ENCODE data around the gene TP53INP2.
"Not testable (repeated sequence)": the region's sequence is repeated elsewhere in the genome, so short reads cannot be mapped to it uniquely, and the experiment has no call there.

TP53INP2 gene

DNA sequence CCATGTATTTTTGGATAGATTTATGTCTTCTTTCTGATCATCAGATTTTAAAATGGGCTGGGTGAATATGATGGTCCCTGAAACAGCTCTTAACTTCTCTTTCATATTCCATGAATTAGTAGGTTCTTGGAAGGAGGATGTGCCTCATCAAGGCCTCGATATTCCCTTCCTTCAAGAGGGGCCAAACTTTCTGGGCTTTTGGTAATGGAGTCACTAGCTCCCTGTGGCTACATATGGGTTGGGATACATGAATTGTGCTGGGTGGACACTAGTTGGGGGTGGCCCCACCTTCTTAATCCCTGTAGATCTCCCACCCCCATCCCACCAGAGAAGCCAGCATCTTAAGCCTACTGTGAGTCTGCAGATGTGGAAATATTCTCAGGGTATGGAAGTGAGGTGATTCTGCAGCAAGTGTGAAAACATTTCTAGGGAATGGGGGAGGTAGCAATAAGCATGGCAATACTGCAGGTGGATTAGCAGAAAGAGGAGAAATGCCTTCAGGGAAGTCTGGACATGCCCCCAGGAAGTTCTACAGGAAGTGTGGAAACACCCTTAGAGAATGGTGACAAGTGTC is 2.2 kb downstream of the TP53INP2 start:
- no peak for DNase-seq

DNA sequence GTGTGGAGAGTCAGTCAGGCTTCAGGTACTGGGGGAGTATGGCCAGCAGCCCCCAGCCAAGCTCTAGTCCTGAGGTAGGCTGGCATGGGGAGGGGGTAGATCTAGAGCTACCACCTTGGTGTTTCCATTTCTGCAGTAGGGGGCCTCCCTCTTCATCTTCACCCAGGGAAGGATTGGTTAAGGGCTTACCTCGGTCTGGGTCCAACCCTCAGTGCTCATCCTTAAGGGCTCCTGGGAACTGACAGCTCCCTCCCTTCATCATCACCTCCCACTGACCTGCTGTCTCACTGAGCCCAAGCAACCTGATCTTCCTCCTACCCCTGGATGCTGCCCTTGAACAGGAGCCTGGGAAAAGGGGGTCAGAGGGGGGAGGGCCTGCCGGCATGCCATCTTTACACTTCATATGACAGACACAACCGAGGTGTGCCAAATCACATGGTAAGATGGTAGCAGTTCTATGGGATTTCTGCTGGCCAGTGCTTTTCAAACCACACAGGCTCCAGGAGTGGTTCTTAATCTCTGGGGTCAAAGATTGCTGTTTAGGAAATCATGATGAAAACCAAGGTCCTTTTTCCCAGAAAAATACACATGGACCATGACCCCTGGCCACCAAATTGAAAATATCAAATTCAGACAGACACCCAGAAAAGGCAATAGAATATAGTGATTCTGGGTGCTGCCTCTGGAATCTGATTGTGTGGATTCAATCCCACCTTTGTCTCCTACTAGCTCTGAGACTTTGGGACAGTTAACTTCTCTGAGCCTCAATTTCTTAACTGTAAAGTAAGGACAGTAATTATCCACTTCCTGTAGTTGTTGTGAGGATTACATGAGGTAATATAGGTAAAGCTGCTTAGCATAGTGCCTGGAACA is 3.0 kb downstream of the TP53INP2 start:
- no peak for DNase-seq

DNA sequence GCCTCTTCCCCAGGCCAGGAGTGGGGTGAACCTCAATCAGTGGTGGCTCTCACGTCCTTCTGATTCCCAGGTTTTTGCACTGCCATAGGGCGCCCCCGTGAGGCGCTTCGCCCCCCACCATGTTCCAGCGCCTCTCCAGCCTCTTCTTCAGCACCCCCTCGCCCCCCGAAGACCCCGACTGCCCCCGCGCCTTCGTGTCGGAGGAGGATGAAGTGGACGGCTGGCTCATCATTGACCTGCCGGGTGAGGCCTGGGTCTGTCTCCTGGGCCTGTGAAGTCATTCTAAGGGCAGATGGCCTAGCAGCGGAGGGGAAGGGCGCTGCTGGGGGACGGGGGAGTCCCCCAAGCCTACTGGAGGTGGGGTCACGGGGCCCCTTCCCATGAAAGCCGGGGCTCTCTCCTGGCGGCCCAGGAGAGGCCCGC is 4.5 kb downstream of the TP53INP2 start:
- peak; percentile 71 for DNase-seq

DNA sequence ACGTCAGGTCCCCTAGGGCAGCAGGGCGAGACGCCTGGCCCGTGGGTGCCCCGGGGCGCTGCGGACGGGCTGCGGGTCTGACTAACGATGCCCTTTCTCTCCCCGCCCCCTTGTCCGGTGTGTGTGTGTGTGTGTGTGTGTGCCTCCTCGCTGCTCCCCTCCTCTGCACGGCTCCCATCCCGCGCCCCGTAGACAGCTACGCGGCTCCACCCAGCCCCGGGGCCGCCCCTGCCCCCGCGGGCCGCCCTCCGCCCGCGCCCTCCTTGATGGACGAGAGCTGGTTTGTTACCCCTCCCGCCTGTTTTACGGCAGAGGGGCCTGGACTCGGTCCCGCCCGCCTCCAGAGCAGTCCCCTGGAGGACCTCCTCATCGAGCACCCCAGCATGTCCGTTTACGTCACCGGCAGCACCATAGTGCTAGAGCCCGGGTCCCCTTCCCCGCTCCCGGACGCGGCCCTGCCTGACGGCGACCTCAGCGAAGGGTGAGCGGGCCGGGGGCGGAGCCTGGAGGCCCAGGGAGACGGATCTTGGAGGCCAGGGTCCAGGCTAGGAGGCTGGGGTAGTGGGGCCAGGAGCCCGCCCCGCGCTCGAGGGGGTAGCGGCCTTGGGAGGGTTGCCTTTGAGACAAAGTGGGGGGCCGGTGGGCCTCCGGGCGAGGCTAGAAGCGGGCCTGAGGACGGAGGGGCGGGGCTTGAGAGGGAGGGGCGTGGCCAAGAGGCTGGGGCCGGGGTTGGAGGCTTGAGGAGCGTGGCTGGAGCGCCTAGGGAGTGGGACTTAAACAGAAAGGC is 5.1 kb downstream of the TP53INP2 start:
- DNase-seq: peak; percentile 80

DNA sequence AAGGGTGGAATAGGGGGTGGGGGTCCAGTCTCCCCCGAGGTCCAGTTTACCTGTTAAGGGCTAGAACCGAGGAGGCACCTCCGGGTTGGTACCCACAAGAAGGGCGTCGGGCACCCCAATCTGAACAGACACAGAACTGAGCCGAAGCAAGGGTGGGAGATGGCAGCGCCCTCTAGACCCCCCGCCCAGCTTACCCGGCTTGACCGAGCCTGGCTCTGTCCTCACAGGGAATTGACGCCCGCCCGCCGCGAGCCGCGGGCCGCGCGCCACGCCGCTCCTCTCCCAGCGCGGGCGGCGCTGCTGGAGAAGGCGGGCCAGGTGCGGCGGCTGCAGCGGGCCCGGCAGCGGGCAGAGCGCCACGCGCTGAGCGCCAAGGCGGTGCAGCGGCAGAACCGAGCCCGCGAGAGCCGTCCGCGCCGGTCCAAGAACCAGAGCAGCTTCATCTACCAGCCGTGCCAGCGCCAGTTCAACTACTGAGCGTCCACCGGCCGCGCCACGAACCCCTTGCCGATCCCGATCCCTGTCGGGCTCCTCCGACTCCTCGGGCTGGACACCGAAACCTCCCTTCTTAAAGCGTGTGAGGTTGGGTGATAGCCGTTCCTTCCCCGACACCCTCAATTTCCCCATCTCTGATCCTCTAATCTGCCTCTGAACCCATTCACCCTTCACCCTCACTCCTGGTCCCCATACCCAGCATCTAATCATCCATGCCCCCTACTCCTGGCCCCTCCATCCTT is 5.9 kb downstream of the TP53INP2 start:
- no peak for DNase-seq

DNA sequence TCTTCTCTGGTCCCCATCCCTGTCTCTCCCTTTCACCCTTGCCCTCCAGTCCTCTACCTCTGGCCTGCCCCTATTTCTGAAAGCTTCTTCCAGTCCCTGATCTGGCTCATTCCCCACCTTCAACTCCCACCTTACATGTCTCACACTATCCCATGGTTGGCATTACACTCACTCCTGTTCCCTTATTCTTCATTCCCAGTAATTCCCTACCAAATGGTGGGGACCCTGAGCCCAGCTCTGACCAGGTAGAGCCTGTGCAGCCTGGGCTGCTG is 6.4 kb downstream of the TP53INP2 start:
- no peak for DNase-seq

DNA sequence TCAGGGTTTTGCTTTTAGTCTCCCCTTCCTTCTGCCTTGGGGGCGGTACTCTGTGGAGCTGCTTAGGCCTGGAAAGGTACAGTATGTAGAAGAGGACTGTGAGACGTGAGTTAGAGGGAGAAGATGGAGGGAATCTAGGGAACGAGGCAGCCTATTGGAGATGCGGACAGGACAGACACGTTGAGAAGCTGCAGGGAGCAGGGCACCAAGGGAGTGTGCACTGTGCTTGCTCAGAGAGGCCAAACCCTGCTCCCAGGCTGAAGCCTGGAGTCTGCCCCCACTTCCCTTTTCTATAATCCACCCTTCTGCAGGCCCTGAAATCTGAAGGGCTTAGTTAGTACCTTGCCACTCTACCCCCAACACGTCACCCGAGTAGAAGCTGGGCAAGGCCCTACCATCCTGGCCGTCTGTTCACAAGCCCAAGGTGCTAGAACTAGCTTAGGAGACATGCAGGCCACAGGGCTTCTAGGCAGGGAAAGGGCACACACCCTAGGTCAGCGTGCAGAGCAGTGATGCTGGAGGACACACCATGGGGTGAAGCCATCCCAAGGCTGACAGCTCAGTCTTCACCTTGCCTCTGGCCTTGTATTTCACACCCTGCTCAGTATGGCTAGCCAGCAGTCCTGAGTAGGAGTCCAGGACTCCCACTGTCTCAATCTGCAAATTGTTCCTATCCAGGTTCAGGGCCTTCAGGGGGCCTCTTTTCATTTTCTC is 6.9 kb downstream of the TP53INP2 start:
- no peak for DNase-seq

DNA sequence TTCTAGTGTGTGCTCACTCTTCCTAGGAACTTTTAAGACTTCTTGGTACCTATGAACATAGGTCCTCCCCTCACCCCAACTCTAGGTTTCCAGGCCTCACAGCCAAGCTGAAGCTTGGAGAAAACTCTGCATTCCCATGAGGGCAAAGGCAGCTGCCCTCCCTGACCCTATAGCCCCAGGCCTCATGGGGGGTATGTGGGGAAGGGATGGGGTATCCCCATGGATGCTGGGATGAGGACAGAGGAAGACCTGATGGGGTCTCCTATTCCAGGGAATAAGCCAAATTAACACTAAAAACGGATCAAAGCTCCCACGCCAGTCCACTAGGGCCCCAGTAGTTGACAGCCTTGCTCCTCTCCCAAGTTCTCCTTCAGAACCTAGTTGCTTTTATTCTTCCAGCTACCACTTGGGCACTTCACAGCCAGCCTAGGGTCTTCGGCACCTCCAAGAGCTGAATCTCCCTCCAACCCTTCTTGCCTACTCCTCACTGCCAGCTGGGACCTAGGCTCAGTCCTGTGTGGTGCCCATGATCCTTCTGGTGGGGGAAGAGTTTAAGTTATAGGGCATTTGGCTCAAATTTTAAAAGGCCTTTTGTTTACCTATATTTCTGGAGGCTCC is 7.8 kb downstream of the TP53INP2 start:
- DNase-seq: no peak

DNA sequence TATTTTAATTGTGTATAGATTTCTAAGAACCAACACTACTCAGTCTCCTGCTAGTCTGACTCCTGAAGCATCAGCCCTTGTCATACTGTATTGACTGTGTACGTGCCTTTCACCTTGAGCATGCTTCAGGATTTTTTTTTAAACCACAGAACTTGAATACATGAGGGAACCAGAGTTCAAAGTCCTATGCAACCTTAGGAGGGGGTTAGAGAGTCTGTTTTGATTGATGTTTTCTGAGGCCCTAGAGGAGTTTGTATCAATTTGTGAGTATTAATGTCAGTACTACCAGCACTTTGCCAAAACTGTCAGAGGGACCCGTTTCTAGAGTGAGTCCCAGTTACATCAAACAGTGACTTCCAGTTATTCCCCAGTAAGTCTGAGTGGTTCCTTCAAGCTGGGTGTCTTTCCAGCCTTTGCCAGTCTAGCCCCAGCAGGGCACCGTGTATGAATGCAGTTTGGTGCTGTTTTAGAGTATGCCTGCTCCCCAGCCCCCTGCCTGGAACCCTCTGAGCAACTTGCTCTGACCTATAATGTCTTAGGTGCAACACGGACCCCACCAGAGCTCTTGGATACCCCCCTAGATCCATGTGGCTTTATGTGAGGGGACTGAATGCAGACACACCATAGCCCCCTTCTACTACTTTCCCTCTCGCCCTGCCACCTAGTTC is 8.5 kb downstream of the TP53INP2 start:
- DNase-seq: no peak

DNA sequence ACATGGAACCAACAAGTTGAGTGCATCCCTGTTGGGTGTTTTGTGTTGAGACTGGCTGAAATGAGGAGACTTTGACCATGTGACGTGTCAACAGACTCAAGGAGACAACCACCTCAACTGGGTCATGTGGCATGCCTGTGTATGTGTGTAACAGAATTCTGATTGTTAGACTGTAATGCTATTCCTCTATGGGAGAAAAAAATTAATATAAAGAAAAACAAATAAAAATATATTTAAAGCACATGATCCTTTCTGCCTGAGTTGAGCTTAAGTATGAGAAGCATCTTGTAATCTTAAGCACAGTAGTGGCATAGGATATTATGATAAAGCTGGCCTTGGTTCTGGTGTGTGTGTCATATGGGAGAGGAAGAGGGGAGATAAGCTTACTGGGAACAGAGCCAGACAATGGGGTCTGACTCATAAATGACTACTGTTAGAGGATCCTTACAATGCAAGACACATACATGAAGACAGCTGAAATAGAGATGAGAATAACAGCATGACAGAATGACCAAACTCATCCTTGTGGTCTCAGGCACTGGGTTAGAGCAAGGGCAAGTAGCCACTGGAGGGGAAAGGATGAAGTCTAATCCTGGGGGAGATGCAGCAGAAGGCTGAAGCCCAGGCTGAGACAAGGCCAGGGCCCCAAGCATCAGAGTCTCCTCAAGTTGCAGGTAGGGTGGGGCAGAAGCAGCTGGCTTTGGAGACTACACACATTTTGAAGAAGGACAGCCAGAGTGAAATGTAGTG is 9.2 kb downstream of the TP53INP2 start:
- DNase-seq: peak; percentile 41

DNA sequence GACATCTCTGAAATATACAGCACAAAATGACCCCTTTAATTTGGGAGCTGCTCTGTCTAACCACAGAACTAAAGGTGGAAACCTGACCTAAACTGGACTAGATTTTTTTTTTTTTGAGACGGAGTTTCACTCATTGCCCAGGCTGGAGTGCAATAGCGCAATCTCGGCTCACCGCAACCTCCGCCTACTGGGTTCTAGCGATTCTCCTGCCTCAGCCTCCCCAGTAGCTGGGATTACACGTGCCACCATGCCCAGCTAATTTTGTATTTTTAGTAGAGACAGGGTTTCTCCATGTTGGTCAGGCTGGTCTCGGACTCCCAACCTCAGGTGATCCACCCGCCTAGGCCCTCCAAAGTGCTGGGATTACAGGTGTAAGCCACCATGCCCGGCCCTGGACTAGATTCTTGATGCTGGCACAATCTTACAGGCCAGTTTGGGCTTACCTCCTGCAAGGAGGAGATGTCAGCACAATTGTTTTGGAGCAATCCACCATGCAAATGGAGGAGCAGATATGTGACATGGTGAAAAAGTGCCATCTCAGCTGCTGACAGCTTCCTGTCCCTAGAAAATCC is 9.9 kb downstream of the TP53INP2 start:
- DNase-seq: not testable (repeated sequence)

DNA sequence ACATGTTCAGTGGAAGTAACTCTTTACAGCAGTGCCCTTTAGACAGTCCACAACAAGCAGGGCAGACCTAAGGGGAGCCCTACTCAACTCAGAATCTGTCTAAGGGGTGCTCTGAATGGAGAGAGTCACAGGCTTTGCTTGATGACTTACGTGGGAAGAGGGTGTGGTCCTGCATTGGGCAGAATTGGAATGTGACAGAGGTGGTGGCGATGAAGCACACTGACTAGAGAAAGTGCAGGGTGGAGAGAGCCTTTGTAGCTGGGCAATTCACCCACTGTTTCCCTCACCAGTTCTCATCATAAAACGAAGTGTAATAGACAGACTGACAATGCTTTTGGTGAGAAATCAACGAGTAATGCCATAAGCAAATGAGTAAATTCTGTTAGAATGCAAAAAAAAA is 11.2 kb downstream of the TP53INP2 start:
- no peak for DNase-seq

DNA sequence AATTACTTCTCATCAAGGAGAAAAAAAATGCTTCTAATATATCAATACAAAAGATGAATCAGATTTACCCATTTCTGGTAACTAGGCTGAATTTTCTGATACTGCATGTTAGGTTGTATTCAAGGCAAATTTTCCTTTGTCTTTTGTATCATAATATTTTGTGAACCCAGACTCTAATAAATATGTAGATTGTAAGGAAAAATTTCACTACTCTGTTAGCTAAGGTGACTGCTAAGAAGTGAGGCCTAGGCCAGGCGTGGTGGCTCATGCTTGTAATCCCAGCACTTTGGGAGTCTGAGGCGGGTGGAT is 12.7 kb downstream of the TP53INP2 start:
- DNase-seq: no peak

DNA sequence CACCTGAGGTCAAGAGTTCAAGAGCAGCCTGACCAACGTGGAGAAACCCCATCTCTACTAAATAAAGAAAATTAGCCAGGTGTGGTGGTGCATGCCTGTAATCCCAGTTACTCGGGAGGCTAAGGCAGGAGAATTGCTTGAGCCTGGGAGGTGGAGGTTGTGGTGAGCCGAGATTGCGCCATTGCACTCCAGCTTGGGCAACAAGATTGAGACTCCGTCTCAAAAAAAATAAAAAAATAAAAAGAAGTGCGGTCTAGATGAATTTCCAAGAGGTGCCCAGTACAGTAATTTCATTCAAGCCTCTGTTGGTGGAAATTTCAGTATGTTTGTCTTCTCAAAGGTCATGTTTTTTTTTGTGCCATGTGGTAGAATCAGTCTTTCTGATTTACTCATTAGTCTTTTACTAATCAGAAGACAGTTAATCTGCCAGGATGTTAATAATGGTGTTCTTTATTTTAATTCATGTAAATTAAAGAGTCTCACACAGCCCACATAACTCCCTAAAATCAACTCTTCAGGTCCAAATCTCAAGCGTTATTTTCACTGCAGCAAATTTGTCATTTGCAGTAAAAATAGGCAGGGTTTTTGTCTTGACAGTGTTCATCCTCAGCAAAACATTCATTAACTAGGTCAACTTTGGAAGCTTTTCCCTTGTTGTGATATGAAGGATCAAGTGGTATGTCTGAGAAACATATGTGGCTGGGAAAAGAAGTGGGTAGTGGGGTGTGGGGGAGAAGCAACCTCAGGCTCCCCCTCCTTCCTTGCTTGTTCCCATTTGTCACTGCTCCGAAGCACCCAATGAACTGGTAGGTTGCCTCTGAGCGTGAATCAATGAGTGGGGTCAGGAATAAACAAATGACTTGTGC is 13.3 kb downstream of the TP53INP2 start:
- no peak for DNase-seq

DNA sequence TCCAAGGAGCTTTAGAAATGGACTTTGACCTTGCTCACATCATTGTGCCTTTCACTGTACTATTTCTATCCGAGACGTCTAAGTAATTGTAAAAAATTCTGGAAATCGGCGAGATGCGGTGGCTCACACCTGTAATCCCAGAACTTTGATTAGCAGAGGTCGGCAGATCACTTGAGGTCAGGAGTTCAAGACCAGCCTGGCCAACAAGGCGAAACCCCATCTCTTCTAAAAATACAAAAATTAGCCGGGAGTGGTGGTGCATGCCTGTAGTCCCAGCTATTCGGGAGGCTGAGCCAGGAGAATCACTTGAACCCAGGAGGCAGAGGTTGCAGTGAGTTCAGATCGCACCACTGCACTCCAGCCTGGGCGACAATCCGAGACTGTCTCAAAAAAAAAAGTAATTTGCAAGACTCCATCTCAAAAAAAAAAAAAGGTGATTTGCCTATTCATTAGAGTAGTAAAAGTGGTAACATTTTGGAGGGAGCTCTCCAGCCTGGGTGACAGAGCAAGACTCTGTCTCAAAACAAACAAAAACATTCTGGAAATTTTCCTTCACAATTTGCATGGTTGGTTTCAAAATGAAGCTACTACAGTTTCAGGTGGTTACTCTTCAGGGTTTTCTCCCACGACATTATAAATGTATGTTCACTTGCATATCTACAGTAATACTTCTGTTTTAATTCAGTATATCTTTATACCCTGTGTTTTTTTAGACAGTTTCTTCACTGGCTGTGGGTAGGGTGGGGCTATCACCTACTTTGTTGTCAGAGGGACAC is 15.3 kb downstream of the TP53INP2 start:
- peak; percentile 76 for DNase-seq

DNA sequence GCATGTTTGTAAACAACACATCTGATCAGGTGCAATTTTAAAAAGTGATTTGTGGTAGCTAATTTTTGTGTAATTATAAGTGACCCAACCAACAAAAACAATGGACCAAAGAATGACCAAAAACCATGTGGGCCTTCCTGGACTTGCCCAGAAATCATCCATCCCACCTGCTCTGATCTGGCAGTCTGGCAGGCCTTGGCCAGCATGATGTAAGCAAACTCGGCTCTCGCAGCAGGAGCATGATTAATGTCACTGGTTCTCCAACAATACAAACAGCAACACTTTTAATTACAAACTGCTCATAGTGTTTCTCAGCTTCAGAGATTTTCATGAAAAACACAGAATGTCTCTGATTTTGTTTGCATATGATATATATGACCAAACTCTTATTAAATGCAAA is 16.1 kb downstream of the TP53INP2 start:
- no peak for DNase-seq

DNA sequence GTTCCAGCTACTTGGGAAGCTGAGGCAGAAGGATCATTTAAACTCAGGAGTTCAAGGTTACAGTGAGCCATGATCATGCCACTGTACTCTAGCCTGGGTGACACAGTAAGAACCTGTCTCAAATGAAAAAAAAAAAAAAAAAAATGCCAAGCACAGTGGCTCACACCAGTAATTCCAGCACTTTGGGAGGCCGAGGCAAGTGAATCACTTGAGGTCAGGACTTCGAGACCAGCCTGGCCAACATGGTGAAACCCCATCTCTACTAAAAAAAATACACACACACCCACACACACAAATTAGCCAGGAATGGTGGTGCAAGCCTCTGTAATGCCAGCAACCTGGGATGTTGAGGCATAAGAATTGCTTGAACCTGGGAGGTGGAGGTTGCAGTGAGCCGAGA is 18.4 kb downstream of the TP53INP2 start:
- DNase-seq: not testable (repeated sequence)

DNA sequence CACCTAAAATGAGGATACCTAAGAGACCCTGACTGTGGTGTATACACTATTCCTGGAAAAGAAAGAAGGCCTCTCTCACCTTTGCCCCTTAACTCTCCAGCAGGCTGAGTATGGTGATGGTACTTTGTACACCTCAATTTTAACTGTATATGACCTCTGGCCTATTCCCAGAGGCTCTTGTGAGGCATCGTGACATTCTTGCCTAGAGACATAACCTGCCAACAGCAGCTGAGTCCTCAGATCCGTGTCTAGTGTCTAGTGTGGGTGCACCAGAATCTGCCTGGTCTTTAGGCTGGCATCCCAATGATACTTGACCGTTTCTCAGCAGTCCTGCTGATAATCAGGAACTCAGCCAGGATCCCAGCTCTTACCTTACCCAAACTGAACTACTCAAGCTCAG is 20.0 kb downstream of the TP53INP2 start:
- DNase-seq: no peak

DNA sequence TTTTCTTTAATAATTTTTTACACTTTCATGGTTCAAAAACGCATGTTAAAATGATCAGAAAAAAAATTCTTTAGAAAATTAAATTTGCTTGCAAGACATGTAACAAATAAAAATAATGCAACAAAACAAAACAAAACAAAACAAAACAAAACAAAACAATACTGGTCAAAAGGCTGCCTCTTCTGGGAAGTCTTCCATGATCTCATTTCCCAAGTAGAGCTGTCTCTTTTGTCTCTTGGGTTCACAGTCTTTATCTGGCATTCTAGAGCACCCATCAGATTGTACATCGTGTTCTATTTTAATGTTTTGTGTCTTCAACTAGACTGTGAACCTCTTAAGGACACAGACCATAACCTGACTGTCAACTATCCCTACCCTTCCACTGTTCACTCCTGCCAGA is 25.3 kb downstream of the TP53INP2 start:
- no peak for DNase-seq
